Activated CD8-positive, alpha-beta memory T cell treated with anti-CD3 and anti-CD28 coated beads, Interleukin-2, amount 50 U/mL, for 4 hours (primary cell): ENCODE data around the gene IPO11.

ENCODE experiments used
- DNase-seq: peaks from one replicate; pipeline ENCODE4 v3.0.0-alpha.2; 2020

IPO11 gene

DNA sequence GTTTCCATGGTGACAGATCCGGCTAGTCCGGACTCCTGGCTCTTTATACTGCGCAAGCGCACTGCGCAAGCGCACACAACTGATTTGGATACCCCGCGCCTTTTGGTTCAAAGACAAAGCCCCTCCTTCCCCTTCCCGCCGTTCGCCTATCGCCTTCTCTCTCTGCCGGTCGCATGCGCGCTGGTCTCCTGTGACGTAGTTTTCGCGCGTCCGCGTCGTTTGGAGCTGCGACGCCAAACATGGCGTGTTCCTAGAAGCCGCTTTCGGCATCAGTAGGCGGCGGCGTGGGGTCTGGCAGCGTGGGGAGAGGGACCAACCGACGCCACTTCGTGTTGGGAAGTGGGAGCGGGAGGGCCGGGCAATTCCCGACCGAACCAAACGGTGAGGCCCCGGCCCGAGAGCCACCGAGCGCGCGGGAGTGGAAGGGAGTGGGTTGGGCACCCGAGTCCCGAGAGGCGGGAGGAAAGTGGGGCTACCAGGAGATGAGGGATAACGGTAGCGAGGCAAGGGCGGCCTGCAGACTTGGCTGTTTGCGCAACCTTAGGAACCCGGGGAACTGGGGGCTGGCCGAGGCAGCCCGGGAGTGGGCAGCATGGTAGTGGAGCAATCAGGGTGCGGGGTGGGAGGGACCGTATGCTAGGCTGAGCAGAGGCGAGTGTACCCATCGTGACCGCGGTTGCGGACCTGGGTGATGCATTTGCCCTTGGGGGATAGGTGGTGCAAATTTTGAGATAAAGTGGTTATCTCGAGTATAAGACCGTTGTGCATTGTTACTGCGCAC is at the start of gene IPO11:
Gene IPO11, plus strand, starts transcription at position 215 of the 781 bp plus-strand sequence. CDS start 24,517 bp downstream, outside the sequence.
- DNase-seq: peak; percentile 99

DNA sequence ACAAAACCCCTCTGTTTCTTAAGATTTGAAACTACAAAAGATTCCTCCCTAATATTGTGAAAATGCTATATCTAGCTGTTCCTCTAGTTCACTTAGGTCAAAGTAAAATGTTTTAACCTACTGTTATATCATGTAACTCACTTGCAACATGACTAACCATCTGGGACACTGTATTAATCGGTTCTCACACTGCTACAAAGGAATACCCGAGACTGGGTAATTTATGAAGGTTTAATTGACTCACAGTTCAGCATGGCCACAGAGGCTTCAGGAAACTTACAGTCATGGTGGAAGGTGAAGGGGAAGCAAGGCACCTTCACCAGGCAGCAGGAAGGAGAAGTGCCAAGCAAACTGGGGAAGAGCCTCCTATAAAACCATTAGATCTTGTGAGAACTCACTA is 43.5 kb upstream of the IPO11 start:
- DNase-seq: no peak

DNA sequence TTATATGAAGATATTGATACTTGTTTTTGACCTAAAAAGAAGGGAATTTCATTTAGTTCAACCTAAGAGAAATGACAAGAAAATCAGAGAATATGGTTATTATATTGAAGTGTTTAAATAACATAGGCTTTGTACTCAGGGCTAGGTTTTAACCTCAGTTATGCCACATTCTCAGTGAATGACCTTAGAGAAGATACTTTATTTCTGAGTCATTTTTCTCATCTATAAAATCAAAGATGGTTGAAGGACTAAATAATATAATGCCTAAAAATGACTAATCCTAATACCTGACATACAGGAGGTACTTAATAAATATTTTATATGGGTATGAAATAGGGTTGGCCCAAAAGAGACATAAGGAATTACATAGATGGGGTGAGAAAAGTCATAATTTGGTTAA is 41.2 kb upstream of the IPO11 start:
- no peak for DNase-seq

DNA sequence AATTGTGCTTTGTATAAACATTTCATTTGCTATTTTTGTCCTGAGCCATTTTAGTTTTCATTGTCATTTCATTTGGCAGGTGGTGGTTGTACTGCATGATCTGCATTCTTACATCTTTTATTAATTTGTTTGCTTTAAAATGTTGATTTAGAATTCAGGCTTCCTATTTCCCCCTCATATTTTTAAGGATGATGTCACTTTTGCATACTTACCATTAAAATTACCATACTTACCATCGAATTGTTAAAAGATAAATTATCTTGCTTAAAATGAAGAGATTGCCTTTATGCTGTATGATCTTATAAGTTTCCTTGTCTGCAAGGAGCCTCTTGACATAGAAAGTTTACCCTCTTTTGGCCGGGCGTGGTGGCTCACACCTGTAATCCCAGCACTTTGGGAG is 40.0 kb upstream of the IPO11 start:
- DNase-seq: no peak

- DNase-seq: no peak
These were observed 39.2 kb upstream of the IPO11 start for GRCh38 chr5:62373382-62373781.

DNA sequence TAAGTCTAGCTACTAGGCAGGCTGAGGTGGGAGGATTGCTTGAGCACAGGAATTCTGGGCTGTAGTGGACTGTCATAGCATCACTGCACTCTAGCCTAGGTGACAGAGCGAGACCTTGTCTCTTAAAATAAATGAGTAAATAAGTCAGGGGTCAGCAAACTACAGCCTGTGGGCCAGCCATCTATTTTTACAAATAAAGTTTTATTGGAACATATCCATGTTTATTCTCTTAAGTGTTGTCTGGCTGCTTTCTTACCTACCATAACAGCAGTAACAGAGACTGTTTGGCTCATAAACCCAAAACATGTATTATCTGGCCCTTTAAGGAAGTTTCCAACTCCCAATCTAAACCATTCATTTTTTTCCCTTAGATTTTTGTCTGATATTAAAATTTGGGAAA is 38.5 kb upstream of the IPO11 start:
- no peak for DNase-seq

GRCh38 chr5:62375627-62376026 is 36.9 kb upstream of the IPO11 start:
- no peak for DNase-seq

DNA sequence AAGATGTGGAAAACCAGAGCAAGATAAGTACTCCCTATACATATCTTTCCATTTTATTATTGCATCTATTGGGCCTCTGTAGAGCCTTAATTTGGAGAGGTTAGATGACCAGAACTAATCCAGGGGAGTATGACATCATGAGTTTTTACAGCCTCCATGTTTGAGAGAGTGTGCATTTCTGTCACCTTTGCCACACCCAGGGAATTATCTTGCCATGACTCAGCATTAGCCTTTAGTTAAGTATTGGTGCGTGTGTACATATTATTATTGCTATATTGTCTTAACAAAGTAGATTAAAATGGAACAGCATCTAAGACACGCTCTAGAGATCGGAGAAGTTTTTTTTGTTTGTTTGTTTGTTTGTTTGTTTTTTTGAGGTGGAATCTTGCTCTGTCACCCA is 36.5 kb upstream of the IPO11 start:
- no peak for DNase-seq

- DNase-seq: no peak
These were observed 27.4 kb upstream of the IPO11 start for GRCh38 chr5:62385131-62385530.

GRCh38 chr5:62385816-62386400 is 26.7 kb upstream of the IPO11 start:
- no peak for DNase-seq

DNA sequence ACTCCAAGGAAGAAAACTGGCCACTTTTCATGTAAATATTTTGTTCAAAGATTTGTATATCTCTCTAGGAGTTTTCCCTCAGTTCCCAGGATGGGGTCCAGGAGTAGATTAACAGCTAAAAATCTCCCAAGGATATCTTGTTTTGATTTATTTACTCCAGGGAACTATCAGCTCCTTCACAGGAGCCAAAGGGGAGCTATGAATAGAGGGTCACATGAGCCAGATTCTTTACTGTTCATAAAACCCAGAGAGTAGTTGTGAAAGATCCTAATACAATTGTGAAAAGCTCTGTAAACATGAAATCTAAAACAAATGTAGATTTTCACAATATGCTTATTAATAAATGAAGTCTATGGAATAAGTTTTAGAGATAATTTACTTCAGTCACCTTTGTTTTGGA is 25.7 kb upstream of the IPO11 start:
- no peak for DNase-seq

DNA sequence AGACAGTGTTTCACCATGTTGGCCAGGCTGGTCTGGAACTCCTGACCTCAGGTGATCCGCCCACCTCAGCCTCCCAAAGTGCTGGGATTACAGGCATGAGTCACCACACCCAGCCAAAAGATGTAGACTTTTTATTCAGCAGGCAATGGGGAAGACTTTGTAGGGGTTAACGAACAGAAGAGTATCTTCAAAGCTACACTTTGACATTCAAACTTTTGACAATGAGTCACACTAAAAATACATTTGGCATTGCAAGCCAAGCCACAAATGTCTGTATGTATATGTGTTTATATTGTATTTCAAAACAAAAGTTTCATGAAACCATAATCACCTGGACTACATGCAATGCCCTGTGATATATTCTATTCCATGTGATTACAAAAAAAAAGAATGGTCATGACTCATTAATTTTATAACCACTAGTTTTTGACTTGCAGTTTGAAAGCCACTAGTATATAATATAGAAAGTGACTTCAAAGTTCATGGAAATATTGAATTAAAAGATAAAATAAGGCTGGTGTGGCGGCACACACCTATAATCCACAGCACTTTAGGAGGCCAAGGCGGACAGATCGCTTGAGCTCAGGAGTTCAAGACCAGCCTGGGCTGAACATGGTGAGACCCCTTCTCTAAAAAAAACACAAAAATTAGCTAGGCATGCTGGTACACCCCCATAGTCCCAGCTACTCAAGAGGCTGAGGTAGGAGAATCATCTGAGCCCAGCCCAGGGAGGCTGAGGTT is 17.2 kb upstream of the IPO11 start:
- DNase-seq: no peak

DNA sequence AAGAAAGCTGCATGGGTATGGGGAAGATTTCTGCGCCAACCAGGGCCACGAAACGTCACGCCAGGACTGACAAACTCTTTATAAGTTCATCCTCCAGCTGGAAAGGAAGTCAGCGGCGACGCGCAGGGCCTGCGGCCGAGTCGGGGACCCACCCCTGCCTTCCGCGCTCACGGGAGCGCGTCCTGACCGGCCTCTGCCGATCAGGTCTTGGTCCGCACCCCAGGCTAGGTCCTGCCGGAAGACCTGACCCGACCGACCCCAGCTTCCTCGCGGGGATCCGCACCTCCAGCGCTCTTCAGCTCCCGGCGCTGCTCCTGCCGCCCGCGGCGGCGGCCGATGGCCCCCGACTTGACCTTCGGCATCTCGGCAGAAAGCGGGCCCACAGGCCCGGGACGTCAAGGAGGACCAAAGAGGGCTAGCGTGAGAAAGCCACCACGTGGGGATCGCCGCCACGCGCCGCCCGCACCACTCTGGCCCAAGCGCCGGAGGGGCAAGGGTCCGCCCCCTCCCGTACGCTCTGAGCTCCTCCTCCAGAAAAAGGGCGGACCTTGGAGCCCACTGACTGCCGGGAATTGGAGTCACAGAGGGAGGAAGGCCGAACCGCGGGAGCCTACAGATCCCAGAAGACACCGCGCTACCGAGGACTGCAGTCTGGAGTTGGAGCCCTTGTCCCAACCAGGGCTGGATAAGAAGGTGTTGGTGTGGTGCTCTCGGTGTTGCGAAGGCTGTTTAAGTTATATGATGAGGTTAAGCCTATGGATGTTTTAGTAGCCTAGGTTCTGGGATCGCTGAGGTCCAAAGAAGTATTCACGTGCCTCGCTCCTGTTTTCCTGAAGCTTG is 8.9 kb upstream of the IPO11 start, which contains the start of gene DIMT1:
Gene DIMT1, minus strand, starts transcription at position 495 of the 840 bp plus-strand sequence. Its CDS starts 133 bp downstream, at position 362.
- DNase-seq: peak; percentile 91

- no peak for DNase-seq
These were observed 1.1 kb downstream of the IPO11 start for GRCh38 chr5:62413711-62414110.

- no peak for DNase-seq
These were observed 6.0 kb downstream of the IPO11 start for GRCh38 chr5:62418462-62419076.

DNA sequence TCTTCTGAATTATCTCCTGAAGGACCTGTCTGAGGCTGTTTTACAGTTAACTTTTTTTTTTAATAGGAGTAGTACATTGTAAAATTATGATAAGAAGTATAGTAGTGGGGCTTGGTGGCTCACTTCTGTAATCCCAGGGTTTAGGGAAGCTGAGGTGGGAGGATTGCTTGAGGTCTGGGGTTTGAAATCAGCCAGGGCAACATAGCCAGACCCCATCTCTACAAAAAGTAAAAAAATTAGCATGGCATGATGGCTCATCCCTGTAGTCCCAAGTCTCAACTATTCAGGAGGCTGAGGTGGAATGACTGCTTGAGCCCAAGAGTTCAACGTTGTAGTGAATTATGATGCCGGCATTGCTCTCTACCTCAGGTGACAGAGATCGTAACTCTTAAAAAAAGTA is 7.0 kb downstream of the IPO11 start:
- no peak for DNase-seq

DNA sequence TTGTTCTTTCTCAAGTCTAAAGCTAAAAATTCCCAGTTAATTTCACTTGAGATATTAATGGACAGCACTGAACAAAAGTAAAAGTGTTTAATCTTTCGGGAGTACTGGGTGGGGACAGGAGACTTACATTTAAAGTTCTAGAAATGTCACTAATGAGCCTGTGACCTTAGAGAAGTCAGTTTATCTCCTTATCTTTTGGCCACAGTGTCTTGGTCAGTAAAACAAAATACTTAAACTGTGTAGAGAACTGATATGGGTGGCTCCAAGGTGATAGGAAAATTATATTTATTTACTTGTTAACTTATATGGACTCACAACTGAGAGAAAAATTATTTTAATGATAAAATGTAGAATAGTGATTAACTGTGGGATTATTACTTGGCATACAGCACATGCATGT is 8.9 kb downstream of the IPO11 start:
- DNase-seq: no peak

GRCh38 chr5:62424763-62425162 is 12.2 kb downstream of the IPO11 start:
- no peak for DNase-seq

- no peak for DNase-seq
These were observed 19.4 kb downstream of the IPO11 start for GRCh38 chr5:62431735-62432620.

GRCh38 chr5:62432621-62433064 is 20.1 kb downstream of the IPO11 start:
- DNase-seq: no peak

DNA sequence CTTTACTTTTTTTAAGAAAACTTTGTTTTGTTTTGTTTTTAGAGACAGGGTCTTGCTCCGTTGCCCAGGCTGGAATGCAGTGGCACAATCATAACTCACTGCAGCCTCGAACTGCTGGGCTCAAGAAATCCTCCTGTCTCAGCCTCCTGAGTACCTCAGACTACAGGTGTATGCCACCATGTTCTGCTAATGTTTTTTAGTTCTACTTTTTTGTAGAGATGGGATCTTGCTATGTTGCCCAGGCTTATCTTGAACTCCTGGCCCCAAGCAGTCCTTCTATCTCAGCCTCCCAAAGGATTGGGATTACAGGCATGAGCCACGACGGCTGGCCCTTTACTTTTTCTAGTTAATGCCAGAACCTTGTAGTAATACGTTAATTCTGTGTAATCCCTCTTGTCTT is 36.0 kb downstream of the IPO11 start:
- no peak for DNase-seq
